NT2/D1 (cell line): ENCODE data around the gene ADNP2.

ENCODE experiments used
- YY1 ChIP-seq: IDR thresholded peaks from 2 replicates; pipeline ENCODE4 v1.6.1; 2011; ENCODE audit not compliant: insufficient read length, insufficient read depth
- ZNF274 ChIP-seq: IDR thresholded peaks from 2 replicates; pipeline ENCODE4 v1.6.1; 2011; ENCODE audit warnings: mild to moderate bottlenecking, low read depth, low read length

DNA sequence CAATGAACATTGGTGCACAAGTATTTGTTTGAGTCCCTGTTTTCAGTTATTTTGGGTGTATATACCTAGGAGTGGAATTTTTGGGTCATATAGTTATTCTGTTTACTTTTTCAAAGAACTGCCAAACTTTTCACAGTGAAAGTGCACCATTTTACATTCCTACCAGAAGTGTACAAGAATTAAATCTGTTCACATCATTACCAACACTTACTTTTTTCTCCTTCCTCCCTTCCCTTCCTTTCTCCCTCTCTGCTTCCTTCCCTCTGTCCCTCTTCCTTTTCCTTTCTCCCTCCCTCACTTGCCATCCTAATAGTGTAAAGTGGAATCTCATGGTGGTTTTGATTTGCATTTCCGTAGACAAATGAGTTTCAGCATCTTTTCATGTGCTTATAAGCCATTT lies 11.9 kb downstream of the ADNP2 start:
- no peak for TF ChIP-seq ZNF274
- no peak for TF ChIP-seq YY1
